ENCODE results near the gene SLIT2. TPM values are rescaled to one million over a fixed set of nuclear protein-coding genes. Genes with fewer than 3 reads are reported as not detected.

The SLIT2 gene
- polyA plus RNA-seq, 2 donors: 0.67 to 1.2 TPM

GRCh38 chr4:20278195-20278594, 26.5 kb downstream of the SLIT2 start:
- WGBS, 2 donors: 94 to 95% methylated on average over 3 of the region's 3 CpGs
- Histone ChIP-seq H3K36me3 (ENCODE audit: control insufficient read depth in 2 of 2, insufficient read depth in 2 of 2, low read length in 1 of 2) (no peaks in the 10 kb centered on the region), H3K4me3 (ENCODE audit: low read depth in 1 of 2, low read length in 2 of 2) (no peak overlapping the region), H3K27me3 (ENCODE audit: control insufficient read depth in 1 of 2, insufficient read depth in 2 of 2, low read length in 2 of 2) (no peaks in the 10 kb centered on the region), H3K9me3 (ENCODE audit: control insufficient read depth in 2 of 2, insufficient read depth in 1 of 2, low read depth in 1 of 2, low read length in 1 of 2) (no peaks in the 10 kb centered on the region), H3K4me1 (ENCODE audit: control insufficient read depth in 2 of 2, insufficient read depth in 2 of 2, low read length in 1 of 2) (no peaks in the 10 kb centered on the region), H3K27ac (ENCODE audit: low read depth in 2 of 2, low read length in 1 of 2) (no peak overlapping the region)

GRCh38 chr4:20279381-20279780, 27.7 kb downstream of the SLIT2 start:
- WGBS, 2 donors: 88 to 93% methylated on average over 1 of the region's 1 CpG
- H3K36me3 ChIP-seq (ENCODE audit: control insufficient read depth in 2 of 2, insufficient read depth in 2 of 2, low read length in 1 of 2): no peaks in the 10 kb centered on the region
- H3K9me3 ChIP-seq (ENCODE audit: control insufficient read depth in 2 of 2, insufficient read depth in 1 of 2, low read depth in 1 of 2, low read length in 1 of 2): no peaks in the 10 kb centered on the region
- H3K4me1 ChIP-seq (ENCODE audit: control insufficient read depth in 2 of 2, insufficient read depth in 2 of 2, low read length in 1 of 2): no peaks in the 10 kb centered on the region
- H3K27ac ChIP-seq (ENCODE audit: low read depth in 2 of 2, low read length in 1 of 2): no peak overlapping the region
- no peak overlapping the region for H3K4me3 ChIP-seq (ENCODE audit: low read depth in 1 of 2, low read length in 2 of 2)
- H3K27me3 ChIP-seq (ENCODE audit: control insufficient read depth in 1 of 2, insufficient read depth in 2 of 2, low read length in 2 of 2): no peaks in the 10 kb centered on the region

GRCh38 chr4:20281453-20281852, 29.7 kb downstream of the SLIT2 start:
- no peaks in the 10 kb centered on the region for H3K27me3 ChIP-seq (ENCODE audit: control insufficient read depth in 1 of 2, insufficient read depth in 2 of 2, low read length in 2 of 2)
- no peaks in the 10 kb centered on the region for H3K4me1 ChIP-seq (ENCODE audit: control insufficient read depth in 2 of 2, insufficient read depth in 2 of 2, low read length in 1 of 2)
- no peak overlapping the region for H3K27ac ChIP-seq (ENCODE audit: low read depth in 2 of 2, low read length in 1 of 2)
- H3K9me3 ChIP-seq (ENCODE audit: control insufficient read depth in 2 of 2, insufficient read depth in 1 of 2, low read depth in 1 of 2, low read length in 1 of 2): no peaks in the 10 kb centered on the region
- H3K36me3 ChIP-seq (ENCODE audit: control insufficient read depth in 2 of 2, insufficient read depth in 2 of 2, low read length in 1 of 2): no peaks in the 10 kb centered on the region
- H3K4me3 ChIP-seq (ENCODE audit: low read depth in 1 of 2, low read length in 2 of 2): no peak overlapping the region
- WGBS, 2 donors: 50 to 64% methylated on average over 2 of the region's 2 CpGs

- Histone ChIP-seq H3K4me3 (ENCODE audit: low read depth in 1 of 2, low read length in 2 of 2) (no peak overlapping the region), H3K4me1 (ENCODE audit: control insufficient read depth in 2 of 2, insufficient read depth in 2 of 2, low read length in 1 of 2) (no peaks in the 10 kb centered on the region), H3K27me3 (ENCODE audit: control insufficient read depth in 1 of 2, insufficient read depth in 2 of 2, low read length in 2 of 2) (no peaks in the 10 kb centered on the region), H3K27ac (ENCODE audit: low read depth in 2 of 2, low read length in 1 of 2) (no peak overlapping the region), H3K36me3 (ENCODE audit: control insufficient read depth in 2 of 2, insufficient read depth in 2 of 2, low read length in 1 of 2) (no peaks in the 10 kb centered on the region), H3K9me3 (ENCODE audit: control insufficient read depth in 2 of 2, insufficient read depth in 1 of 2, low read depth in 1 of 2, low read length in 1 of 2) (no peaks in the 10 kb centered on the region)
- 93 to 96% methylated on average over 4 of the region's 4 CpGs for WGBS, 2 donors
These were observed 31.3 kb downstream of the SLIT2 start for GRCh38 chr4:20283039-20283438.

- Histone ChIP-seq H3K36me3 (ENCODE audit: control insufficient read depth in 2 of 2, insufficient read depth in 2 of 2, low read length in 1 of 2) (no peaks in the 10 kb centered on the region), H3K9me3 (ENCODE audit: control insufficient read depth in 2 of 2, insufficient read depth in 1 of 2, low read depth in 1 of 2, low read length in 1 of 2) (no peaks in the 10 kb centered on the region), H3K4me3 (ENCODE audit: low read depth in 1 of 2, low read length in 2 of 2) (no peak overlapping the region), H3K4me1 (ENCODE audit: control insufficient read depth in 2 of 2, insufficient read depth in 2 of 2, low read length in 1 of 2) (peaks cover 0 to 3% of the 10 kb centered on the region in 2 donors), H3K27me3 (ENCODE audit: control insufficient read depth in 1 of 2, insufficient read depth in 2 of 2, low read length in 2 of 2) (no peaks in the 10 kb centered on the region), H3K27ac (ENCODE audit: low read depth in 2 of 2, low read length in 1 of 2) (no peak overlapping the region)
- 79 to 93% methylated on average over 1 of the region's 1 CpG for WGBS, 2 donors
These were observed 33.3 kb downstream of the SLIT2 start for GRCh38 chr4:20284990-20285389.

GRCh38 chr4:20287246-20287645, 35.5 kb downstream of the SLIT2 start:
- H3K27me3 ChIP-seq (ENCODE audit: control insufficient read depth in 1 of 2, insufficient read depth in 2 of 2, low read length in 2 of 2): no peaks in the 10 kb centered on the region
- H3K4me3 ChIP-seq (ENCODE audit: low read depth in 1 of 2, low read length in 2 of 2): no peak overlapping the region
- H3K4me1 ChIP-seq (ENCODE audit: control insufficient read depth in 2 of 2, insufficient read depth in 2 of 2, low read length in 1 of 2): peaks cover 0 to 3% of the 10 kb centered on the region in 2 donors
- WGBS, 2 donors: 93 to 94% methylated on average over 2 of the region's 2 CpGs
- H3K36me3 ChIP-seq (ENCODE audit: control insufficient read depth in 2 of 2, insufficient read depth in 2 of 2, low read length in 1 of 2): no peaks in the 10 kb centered on the region
- no peak overlapping the region for H3K27ac ChIP-seq (ENCODE audit: low read depth in 2 of 2, low read length in 1 of 2)
- H3K9me3 ChIP-seq (ENCODE audit: control insufficient read depth in 2 of 2, insufficient read depth in 1 of 2, low read depth in 1 of 2, low read length in 1 of 2): no peaks in the 10 kb centered on the region

- H3K27ac ChIP-seq (ENCODE audit: low read depth in 2 of 2, low read length in 1 of 2): no peak overlapping the region
These were observed 36.4 kb downstream of the SLIT2 start for GRCh38 chr4:20288047-20288650.

GRCh38 chr4:20288846-20289512, 37.3 kb downstream of the SLIT2 start:
- H3K4me1 ChIP-seq (ENCODE audit: control insufficient read depth in 2 of 2, insufficient read depth in 2 of 2, low read length in 1 of 2): peaks cover 0 to 3% of the 10 kb centered on the region in 2 donors
- H3K27me3 ChIP-seq (ENCODE audit: control insufficient read depth in 1 of 2, insufficient read depth in 2 of 2, low read length in 2 of 2): no peaks in the 10 kb centered on the region
- H3K9me3 ChIP-seq (ENCODE audit: control insufficient read depth in 2 of 2, insufficient read depth in 1 of 2, low read depth in 1 of 2, low read length in 1 of 2): no peaks in the 10 kb centered on the region
- WGBS, 2 donors: 51 to 53% methylated on average over 2 of the region's 2 CpGs
- no peaks in the 10 kb centered on the region for H3K36me3 ChIP-seq (ENCODE audit: control insufficient read depth in 2 of 2, insufficient read depth in 2 of 2, low read length in 1 of 2)
- peak overlapping the region; percentile 71 to 75 for H3K27ac ChIP-seq (ENCODE audit: low read depth in 2 of 2, low read length in 1 of 2)
- H3K4me3 ChIP-seq (ENCODE audit: low read depth in 1 of 2, low read length in 2 of 2): no peak overlapping the region

More at GRCh38 chr4:20288047-20288650, 36.4 kb downstream of the SLIT2 start:
- peaks cover 0 to 3% of the 10 kb centered on the region in 2 donors for H3K4me1 ChIP-seq (ENCODE audit: control insufficient read depth in 2 of 2, insufficient read depth in 2 of 2, low read length in 1 of 2)
- no peaks in the 10 kb centered on the region for H3K27me3 ChIP-seq (ENCODE audit: control insufficient read depth in 1 of 2, insufficient read depth in 2 of 2, low read length in 2 of 2)
- no peaks in the 10 kb centered on the region for H3K9me3 ChIP-seq (ENCODE audit: control insufficient read depth in 2 of 2, insufficient read depth in 1 of 2, low read depth in 1 of 2, low read length in 1 of 2)
- H3K4me3 ChIP-seq (ENCODE audit: low read depth in 1 of 2, low read length in 2 of 2): no peak overlapping the region
- H3K36me3 ChIP-seq (ENCODE audit: control insufficient read depth in 2 of 2, insufficient read depth in 2 of 2, low read length in 1 of 2): no peaks in the 10 kb centered on the region
- WGBS, 2 donors: 80% methylated on average over 8 of the region's 8 CpGs

GRCh38 chr4:20289782-20290181, 38.1 kb downstream of the SLIT2 start:
- no peaks in the 10 kb centered on the region for H3K36me3 ChIP-seq (ENCODE audit: control insufficient read depth in 2 of 2, insufficient read depth in 2 of 2, low read length in 1 of 2)
- 76 to 84% methylated on average over 3 of the region's 3 CpGs for WGBS, 2 donors
- H3K27ac ChIP-seq (ENCODE audit: low read depth in 2 of 2, low read length in 1 of 2): no peak overlapping the region
- H3K27me3 ChIP-seq (ENCODE audit: control insufficient read depth in 1 of 2, insufficient read depth in 2 of 2, low read length in 2 of 2): no peaks in the 10 kb centered on the region
- no peaks in the 10 kb centered on the region for H3K9me3 ChIP-seq (ENCODE audit: control insufficient read depth in 2 of 2, insufficient read depth in 1 of 2, low read depth in 1 of 2, low read length in 1 of 2)
- H3K4me1 ChIP-seq (ENCODE audit: control insufficient read depth in 2 of 2, insufficient read depth in 2 of 2, low read length in 1 of 2): peaks cover 0 to 3% of the 10 kb centered on the region in 2 donors
- no peak overlapping the region for H3K4me3 ChIP-seq (ENCODE audit: low read depth in 1 of 2, low read length in 2 of 2)

- no peaks in the 10 kb centered on the region for H3K36me3 ChIP-seq (ENCODE audit: control insufficient read depth in 2 of 2, insufficient read depth in 2 of 2, low read length in 1 of 2)
- H3K4me1 ChIP-seq (ENCODE audit: control insufficient read depth in 2 of 2, insufficient read depth in 2 of 2, low read length in 1 of 2): peaks cover 0 to 3% of the 10 kb centered on the region in 2 donors
- no peak overlapping the region for H3K27ac ChIP-seq (ENCODE audit: low read depth in 2 of 2, low read length in 1 of 2)
- no peaks in the 10 kb centered on the region for H3K27me3 ChIP-seq (ENCODE audit: control insufficient read depth in 1 of 2, insufficient read depth in 2 of 2, low read length in 2 of 2)
- H3K9me3 ChIP-seq (ENCODE audit: control insufficient read depth in 2 of 2, insufficient read depth in 1 of 2, low read depth in 1 of 2, low read length in 1 of 2): no peaks in the 10 kb centered on the region
- WGBS, 2 donors: 84 to 91% methylated on average over 3 of the region's 3 CpGs
- H3K4me3 ChIP-seq (ENCODE audit: low read depth in 1 of 2, low read length in 2 of 2): no peak overlapping the region
These were observed 41.0 kb downstream of the SLIT2 start for GRCh38 chr4:20292739-20293138.

All from esophagus (tissue), 2 donors.